ENCODE measurements around the gene NEK6. TPM values are rescaled to one million over a fixed set of nuclear protein-coding genes. Genes with fewer than 3 reads are reported as not detected.

Gene NEK6
- total and polyA plus RNA-seq, 10 of the 15 experiments (the other 5 are each of a cell fraction or from before 2014, with no cell fraction given) = 31.3 to 161 (median 89.2) TPM

DNA sequence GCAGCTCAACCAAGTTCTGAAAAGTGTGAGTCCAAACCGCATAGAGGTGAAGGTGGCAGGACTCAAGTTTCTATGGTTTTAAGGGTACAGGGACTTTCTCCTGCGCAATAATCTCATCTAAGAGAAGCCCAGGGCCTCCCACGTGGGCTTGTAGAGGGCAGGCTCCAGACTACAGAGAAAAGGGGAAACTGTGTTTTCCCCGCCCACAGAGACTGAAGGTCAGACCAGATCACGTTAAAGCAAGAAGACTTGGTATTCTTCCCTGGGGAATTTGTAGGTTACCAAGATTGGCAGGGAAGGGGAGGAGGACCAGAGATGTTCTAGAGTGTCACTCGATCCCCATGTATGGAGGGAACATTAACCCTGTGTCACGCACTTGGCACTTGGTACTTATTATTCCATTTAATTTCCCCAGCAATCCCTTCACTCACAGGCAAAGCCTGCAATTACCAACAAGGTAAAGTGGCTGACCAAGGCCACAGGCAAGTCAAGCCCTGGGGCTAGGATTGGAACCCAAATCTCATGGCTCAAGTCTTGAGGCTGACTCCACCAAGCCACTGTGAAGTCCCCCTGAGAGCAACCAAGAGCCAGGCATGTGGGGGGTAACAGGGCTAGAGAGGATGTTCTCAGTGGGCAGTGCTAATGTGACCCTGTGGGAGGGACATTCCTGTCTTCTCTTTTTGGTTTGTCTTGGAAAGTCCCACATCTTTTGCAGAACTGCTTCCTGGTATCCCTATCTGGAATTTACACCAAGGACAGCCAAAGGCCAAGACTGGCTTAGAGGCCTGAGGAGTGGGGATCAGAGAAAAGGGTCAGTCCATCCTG lies 18.3 kb upstream of the NEK6 start:
- H4K20me1 ChIP-seq (ENCODE audit: control insufficient read depth, insufficient read depth) = no peaks in the 10 kb centered on the region
- BruUV-seq (replicated peaks) = TSS peak; percentile 62
- FAIRE-seq (peak; percentile 59), DNase-seq (ENCODE audit: low read depth, low spot score) (peak; percentile 72), ATAC-seq (peak; percentile 95)
- peaks cover 39% of the 10 kb centered on the region for H3K4me1 ChIP-seq (ENCODE audit: control insufficient read depth, insufficient read depth, low read length)
- ChIA-PET SMC1A (ENCODE audit: uncharacterized antibody, unreplicated experiment) (interaction anchor here (0.7 to 3.3 kb wide), 22 partner anchors 9 to 150 kb away, joined by 3 to 23 read pairs (median 4); no protein-coding TSS in a partner anchor), RAD21 (ENCODE audit: unreplicated experiment) (interaction anchor here (0.8 to 6.2 kb wide), 16 partner anchors 15 to 113 kb away, joined by 3 to 84 read pairs (median 6); partner anchors contain the start of gene NEK6), POLR2A (interaction anchor here (0.8 to 2.4 kb wide), 10 partner anchors 15 to 52 kb away, joined by 3 to 15 read pairs (median 4); no protein-coding TSS in a partner anchor), CTCF (interaction anchor here (1.0 to 1.3 kb wide), 4 partner anchors 9 to 51 kb away, joined by 3 to 5 read pairs (median 4); no protein-coding TSS in a partner anchor)
- H3K4me2 ChIP-seq (ENCODE audit: control insufficient read depth, insufficient read depth) = peak overlapping the region; percentile 84
- WGBS (ENCODE audit: insufficient coverage, insufficient replicate concordance, low lambda C conversion rate, missing lambda C conversion rate) = 2% methylated on average over 7 of the region's 7 CpGs
- H3K36me3 ChIP-seq (ENCODE audit: control insufficient read depth in 2 of 2, insufficient read depth in 2 of 2, low read length in 1 of 2) = no peaks in the 10 kb centered on the region
- H3K79me2 ChIP-seq (ENCODE audit: control insufficient read depth, insufficient read depth, low read length) = no peaks in the 10 kb centered on the region
- in situ Hi-C loops (cut with MboI) (no loop called here), intact Hi-C loops (cut with micrococcal nuclease; ENCODE audit: unreplicated experiment) (loop anchor here (1.0 to 2.0 kb wide), 2 partner anchors 21 to 37 kb away; no protein-coding TSS in a partner anchor)
- H3K27ac ChIP-seq (ENCODE audit: control insufficient read depth, insufficient read depth) = peak overlapping the region; percentile 89
- H3K9ac ChIP-seq (ENCODE audit: control insufficient read depth, insufficient read depth, low read length) = peak overlapping the region; percentile 61
- peak overlapping the region; percentile 57 for H2AFZ ChIP-seq (ENCODE audit: control insufficient read depth, low read depth, low read length)
- no peaks in the 10 kb centered on the region for H3K9me3 ChIP-seq (replicated peaks; ENCODE audit: control insufficient read depth, insufficient read depth, low read length)
- H3K4me3 ChIP-seq = no peak overlapping the region
- no peaks in the 10 kb centered on the region for H3K27me3 ChIP-seq (replicated peaks in 1 of 2; ENCODE audit: control insufficient read depth in 2 of 2, insufficient read depth in 2 of 2, low read length in 1 of 2)
- TF ChIP-seq, protein P1, sequence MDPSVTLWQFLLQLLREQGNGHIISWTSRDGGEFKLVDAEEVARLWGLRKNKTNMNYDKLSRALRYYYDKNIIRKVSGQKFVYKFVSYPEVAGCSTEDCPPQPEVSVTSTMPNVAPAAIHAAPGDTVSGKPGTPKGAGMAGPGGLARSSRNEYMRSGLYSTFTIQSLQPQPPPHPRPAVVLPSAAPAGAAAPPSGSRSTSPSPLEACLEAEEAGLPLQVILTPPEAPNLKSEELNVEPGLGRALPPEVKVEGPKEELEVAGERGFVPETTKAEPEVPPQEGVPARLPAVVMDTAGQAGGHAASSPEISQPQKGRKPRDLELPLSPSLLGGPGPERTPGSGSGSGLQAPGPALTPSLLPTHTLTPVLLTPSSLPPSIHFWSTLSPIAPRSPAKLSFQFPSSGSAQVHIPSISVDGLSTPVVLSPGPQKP (IDR thresholded peaks at IDR 0.05; ENCODE audit: low read depth, low read length) = no peak
- TF ChIP-seq, protein P2, sequence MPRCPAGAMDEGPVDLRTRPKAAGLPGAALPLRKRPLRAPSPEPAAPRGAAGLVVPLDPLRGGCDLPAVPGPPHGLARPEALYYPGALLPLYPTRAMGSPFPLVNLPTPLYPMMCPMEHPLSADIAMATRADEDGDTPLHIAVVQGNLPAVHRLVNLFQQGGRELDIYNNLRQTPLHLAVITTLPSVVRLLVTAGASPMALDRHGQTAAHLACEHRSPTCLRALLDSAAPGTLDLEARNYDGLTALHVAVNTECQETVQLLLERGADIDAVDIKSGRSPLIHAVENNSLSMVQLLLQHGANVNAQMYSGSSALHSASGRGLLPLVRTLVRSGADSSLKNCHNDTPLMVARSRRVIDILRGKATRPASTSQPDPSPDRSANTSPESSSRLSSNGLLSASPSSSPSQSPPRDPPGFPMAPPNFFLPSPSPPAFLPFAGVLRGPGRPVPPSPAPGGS (IDR thresholded peaks at IDR 0.05; ENCODE audit: borderline replicate concordance, insufficient read depth, low read depth, low read length, poor library complexity, severe bottlenecking) = no peak
- TF ChIP-seq SMARCA5 (IDR thresholded peaks at IDR 0.05) = peak; percentile 91
- no peak for TF ChIP-seq CHD1 (IDR thresholded peaks at IDR 0.05; ENCODE audit: low read depth, low read length)
- TF ChIP-seq RFX5 (IDR thresholded peaks at IDR 0.05; ENCODE audit: low read depth, low read length) = no peak
- no peak for TF ChIP-seq IRF4 (IDR thresholded peaks at IDR 0.05; ENCODE audit: low read depth, low read length)
- TF ChIP-seq GATAD2B (conservative IDR thresholded peaks at IDR 0.05; ENCODE audit: low read depth) = no peak; the same call in 1 of the 2 replicates
- TF ChIP-seq, protein P3, sequence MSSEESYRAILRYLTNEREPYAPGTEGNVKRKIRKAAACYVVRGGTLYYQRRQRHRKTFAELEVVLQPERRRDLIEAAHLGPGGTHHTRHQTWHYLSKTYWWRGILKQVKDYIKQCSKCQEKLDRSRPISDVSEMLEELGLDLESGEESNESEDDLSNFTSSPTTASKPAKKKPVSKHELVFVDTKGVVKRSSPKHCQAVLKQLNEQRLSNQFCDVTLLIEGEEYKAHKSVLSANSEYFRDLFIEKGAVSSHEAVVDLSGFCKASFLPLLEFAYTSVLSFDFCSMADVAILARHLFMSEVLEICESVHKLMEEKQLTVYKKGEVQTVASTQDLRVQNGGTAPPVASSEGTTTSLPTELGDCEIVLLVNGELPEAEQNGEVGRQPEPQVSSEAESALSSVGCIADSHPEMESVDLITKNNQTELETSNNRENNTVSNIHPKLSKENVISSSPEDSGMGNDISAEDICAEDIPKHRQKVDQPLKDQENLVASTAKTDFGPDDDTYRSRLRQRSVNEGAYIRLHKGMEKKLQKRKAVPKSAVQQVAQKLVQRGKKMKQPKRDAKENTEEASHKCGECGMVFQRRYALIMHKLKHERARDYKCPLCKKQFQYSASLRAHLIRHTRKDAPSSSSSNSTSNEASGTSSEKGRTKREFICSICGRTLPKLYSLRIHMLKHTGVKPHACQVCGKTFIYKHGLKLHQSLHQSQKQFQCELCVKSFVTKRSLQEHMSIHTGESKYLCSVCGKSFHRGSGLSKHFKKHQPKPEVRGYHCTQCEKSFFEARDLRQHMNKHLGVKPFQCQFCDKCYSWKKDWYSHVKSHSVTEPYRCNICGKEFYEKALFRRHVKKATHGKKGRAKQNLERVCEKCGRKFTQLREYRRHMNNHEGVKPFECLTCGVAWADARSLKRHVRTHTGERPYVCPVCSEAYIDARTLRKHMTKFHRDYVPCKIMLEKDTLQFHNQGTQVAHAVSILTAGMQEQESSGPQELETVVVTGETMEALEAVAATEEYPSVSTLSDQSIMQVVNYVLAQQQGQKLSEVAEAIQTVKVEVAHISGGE (CRISPR knock-in tag; IDR thresholded peaks at IDR 0.05) = no peak
- TF ChIP-seq, protein P4, sequence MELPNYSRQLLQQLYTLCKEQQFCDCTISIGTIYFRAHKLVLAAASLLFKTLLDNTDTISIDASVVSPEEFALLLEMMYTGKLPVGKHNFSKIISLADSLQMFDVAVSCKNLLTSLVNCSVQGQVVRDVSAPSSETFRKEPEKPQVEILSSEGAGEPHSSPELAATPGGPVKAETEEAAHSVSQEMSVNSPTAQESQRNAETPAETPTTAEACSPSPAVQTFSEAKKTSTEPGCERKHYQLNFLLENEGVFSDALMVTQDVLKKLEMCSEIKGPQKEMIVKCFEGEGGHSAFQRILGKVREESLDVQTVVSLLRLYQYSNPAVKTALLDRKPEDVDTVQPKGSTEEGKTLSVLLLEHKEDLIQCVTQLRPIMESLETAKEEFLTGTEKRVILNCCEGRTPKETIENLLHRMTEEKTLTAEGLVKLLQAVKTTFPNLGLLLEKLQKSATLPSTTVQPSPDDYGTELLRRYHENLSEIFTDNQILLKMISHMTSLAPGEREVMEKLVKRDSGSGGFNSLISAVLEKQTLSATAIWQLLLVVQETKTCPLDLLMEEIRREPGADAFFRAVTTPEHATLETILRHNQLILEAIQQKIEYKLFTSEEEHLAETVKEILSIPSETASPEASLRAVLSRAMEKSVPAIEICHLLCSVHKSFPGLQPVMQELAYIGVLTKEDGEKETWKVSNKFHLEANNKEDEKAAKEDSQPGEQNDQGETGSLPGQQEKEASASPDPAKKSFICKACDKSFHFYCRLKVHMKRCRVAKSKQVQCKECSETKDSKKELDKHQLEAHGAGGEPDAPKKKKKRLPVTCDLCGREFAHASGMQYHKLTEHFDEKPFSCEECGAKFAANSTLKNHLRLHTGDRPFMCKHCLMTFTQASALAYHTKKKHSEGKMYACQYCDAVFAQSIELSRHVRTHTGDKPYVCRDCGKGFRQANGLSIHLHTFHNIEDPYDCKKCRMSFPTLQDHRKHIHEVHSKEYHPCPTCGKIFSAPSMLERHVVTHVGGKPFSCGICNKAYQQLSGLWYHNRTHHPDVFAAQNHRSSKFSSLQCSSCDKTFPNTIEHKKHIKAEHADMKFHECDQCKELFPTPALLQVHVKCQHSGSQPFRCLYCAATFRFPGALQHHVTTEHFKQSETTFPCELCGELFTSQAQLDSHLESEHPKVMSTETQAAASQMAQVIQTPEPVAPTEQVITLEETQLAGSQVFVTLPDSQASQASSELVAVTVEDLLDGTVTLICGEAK (IDR thresholded peaks at IDR 0.05; ENCODE audit: borderline replicate concordance) = no peak
- no peak for TF ChIP-seq TCF3 (IDR thresholded peaks at IDR 0.05; ENCODE audit: borderline replicate concordance, insufficient read depth, low read depth, low read length)
- no peak for TF ChIP-seq CBFB (IDR thresholded peaks at IDR 0.05; ENCODE audit: low read depth)
- TF ChIP-seq SMAD1 (IDR thresholded peaks at IDR 0.05; ENCODE audit: low read depth, partially characterized antibody) = no peak

All from GM12878 (cell line).